ENCODE measurements around the gene KCNQ1.

KCNQ1 gene

DNA sequence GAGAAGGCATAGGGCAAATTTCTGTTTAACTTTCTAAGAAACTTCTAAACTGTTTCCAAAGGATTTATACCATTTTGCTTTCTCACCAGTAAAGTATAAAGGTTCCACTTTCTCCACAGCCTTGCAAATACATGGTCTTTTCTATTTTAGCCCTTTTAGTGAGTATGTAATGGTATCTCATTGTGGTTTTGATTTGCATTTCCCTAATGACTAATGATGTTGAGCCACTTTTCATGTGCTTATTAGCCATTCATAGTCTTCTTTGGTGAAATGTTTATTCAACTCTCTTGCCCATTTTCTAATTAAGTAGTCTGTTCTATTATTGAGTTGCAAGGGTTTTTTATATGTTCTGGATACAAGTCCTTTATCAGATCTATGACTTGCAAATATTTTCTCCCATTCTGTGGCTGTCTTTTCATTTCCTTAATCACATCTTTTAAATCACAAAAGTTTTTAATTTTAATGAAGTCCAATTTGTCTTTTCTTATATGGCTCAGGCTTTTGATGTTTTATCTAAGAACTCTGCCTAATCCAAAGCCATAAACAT lies 338.8 kb downstream of the KCNQ1 start:
- Histone ChIP-seq H3K36me3 (no peaks in the 10 kb centered on the region), H3K4me3 (ENCODE audit: low read depth, low read length) (no peak overlapping the region), H3K27me3 (ENCODE audit: insufficient read depth, low read depth, severe bottlenecking) (no peaks in the 10 kb centered on the region), H3K27ac (no peak overlapping the region), H3K9me3 (ENCODE audit: severe bottlenecking) (no peaks in the 10 kb centered on the region)
- no peak for DNase-seq
- TF ChIP-seq, protein P1, sequence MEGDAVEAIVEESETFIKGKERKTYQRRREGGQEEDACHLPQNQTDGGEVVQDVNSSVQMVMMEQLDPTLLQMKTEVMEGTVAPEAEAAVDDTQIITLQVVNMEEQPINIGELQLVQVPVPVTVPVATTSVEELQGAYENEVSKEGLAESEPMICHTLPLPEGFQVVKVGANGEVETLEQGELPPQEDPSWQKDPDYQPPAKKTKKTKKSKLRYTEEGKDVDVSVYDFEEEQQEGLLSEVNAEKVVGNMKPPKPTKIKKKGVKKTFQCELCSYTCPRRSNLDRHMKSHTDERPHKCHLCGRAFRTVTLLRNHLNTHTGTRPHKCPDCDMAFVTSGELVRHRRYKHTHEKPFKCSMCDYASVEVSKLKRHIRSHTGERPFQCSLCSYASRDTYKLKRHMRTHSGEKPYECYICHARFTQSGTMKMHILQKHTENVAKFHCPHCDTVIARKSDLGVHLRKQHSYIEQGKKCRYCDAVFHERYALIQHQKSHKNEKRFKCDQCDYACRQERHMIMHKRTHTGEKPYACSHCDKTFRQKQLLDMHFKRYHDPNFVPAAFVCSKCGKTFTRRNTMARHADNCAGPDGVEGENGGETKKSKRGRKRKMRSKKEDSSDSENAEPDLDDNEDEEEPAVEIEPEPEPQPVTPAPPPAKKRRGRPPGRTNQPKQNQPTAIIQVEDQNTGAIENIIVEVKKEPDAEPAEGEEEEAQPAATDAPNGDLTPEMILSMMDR (IDR thresholded peaks at IDR 0.05; ENCODE audit: low read depth, low read length), result no peak

DNA sequence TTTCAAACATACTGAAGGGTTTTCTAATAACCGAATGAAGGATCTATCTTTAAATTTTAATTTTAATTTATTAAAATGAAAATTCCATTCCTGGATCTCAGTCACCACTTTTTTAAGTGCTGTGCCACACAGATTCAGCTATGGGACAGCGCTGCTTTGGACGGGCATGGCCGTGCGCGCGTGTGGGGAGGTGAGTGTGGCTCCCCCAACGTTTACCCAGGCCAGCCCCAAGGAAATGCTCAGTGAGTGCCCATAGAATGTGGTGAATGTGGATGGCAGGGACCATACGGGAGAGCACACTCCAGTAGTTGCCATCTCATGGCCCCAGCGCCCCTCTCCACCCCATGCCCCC lies 343.0 kb downstream of the KCNQ1 start:
- no peaks in the 10 kb centered on the region for H3K9me3 ChIP-seq (ENCODE audit: severe bottlenecking)
- no peaks in the 10 kb centered on the region for H3K27me3 ChIP-seq (ENCODE audit: insufficient read depth, low read depth, severe bottlenecking)
- H3K27ac ChIP-seq, result no peak overlapping the region
- TF ChIP-seq, protein P1 (IDR thresholded peaks at IDR 0.05; ENCODE audit: low read depth, low read length), result no peak
- no peak for DNase-seq
- no peaks in the 10 kb centered on the region for H3K36me3 ChIP-seq
- H3K4me3 ChIP-seq (ENCODE audit: low read depth, low read length), result no peak overlapping the region

DNA sequence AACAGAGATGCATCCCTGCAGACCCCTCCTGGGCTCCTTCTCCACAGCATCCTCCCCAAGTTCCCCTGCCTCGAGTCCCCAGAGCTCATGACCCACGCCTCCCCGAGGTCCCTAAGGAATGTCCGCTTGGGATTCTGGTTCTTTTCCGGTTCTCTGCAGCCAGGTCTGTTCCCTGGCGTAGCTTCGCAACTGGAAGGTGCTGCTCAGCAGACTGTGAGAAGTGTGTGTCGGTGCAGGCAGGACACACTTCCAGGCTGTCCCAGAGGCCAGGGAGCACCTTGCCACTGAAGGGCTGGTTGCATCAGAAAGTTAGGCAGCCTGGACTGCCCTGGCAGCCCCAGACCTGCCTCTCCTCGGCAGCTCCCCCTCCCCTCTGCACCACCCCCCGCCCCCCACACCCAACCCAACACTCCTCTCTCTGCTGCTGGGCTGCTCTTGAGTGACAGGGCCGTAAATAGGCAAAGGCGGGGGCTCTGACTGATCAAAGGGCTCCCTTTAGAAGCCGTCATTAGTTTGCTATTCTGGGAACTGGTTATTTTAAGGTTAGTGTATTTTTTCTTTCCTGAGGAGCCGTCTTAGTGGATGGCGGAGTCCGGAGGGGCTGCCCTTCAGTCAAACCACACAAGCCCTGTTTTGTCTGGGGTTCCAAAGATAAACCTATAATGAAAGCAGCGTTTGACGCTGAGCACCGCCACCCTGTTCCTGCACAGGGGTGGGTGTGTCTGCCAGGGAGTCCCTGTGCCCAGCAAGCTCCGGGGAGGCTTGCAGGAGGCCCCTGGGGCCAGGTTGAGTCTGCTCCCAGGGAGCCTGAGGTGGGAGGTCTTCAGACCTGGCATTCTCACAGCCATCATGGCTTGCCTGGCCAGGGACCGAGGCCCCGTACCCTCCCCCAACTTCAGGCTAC lies 343.6 kb downstream of the KCNQ1 start:
- DNase-seq, result no peak
- Histone ChIP-seq H3K4me3 (ENCODE audit: low read depth, low read length) (no peak overlapping the region), H3K27ac (no peak overlapping the region), H3K9me3 (ENCODE audit: severe bottlenecking) (no peaks in the 10 kb centered on the region), H3K27me3 (ENCODE audit: insufficient read depth, low read depth, severe bottlenecking) (no peaks in the 10 kb centered on the region), H3K36me3 (no peaks in the 10 kb centered on the region)
- TF ChIP-seq, protein P1 (IDR thresholded peaks at IDR 0.05; ENCODE audit: low read depth, low read length), result no peak

DNA sequence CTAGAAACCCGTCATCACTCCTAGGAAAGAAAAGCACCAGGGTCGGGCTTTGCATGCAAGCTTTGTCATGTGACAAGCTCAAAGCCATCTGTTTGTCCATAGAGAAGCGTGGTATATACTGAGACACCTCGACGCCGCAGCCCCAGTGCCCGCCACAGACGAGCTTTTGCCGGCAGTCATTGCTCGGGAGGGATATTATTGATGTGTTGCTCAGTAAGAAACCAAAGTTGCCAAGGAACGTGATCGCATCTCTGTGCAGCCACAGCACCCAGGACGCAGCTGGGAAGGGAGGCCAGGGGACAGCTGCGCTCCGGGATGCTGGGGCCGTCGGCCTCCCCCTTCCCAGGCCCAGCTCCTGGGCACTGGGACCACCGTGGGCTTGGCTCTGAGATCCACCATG lies 344.5 kb downstream of the KCNQ1 start:
- peak; percentile 7 for DNase-seq
- TF ChIP-seq, protein P1 (IDR thresholded peaks at IDR 0.05; ENCODE audit: low read depth, low read length), result no peak
- H3K4me3 ChIP-seq (ENCODE audit: low read depth, low read length), result no peak overlapping the region
- no peaks in the 10 kb centered on the region for H3K36me3 ChIP-seq
- H3K27me3 ChIP-seq (ENCODE audit: insufficient read depth, low read depth, severe bottlenecking), result no peaks in the 10 kb centered on the region
- no peaks in the 10 kb centered on the region for H3K9me3 ChIP-seq (ENCODE audit: severe bottlenecking)
- H3K27ac ChIP-seq, result no peak overlapping the region

DNA sequence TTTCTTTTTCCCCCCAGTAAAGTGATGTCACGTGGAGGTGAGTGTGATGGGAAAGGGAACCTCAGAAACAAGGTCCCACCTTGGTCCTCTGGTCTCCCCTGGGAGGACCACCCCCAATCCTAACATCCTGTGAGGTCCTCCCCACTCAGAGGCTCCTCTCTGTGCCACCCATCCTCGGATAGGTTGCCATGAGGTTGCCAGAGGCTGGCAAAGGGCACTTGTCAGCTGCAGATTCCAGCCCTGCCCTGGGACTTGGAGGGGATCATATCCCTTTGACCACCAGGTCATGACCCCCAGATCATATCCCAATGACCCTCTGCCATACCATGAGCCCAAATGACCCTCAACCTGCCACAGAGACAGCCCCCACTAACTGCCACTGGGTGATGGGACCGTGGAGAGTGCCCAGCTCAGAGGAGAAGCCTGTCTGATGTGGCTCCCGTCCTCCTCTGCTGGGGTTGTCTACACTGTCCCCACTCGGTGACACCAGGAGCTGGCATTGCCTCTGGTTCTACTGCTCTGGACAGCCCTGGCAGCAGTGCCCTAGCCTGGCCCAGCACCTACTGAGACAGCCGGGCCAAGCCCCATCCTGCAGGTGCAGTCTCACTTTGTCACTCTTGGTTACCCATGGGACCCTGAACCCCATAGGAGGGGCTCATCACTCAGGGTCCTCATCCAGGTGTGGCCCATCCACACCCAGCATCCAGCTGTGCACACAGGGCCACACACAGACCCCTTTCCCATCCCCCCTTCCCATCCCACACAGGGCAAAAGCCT lies 345.2 kb downstream of the KCNQ1 start:
- no peaks in the 10 kb centered on the region for H3K27me3 ChIP-seq (ENCODE audit: insufficient read depth, low read depth, severe bottlenecking)
- DNase-seq, result no peak

More for the DNA sequence above, 345.2 kb downstream of the KCNQ1 start:
- no peak overlapping the region for H3K4me3 ChIP-seq (ENCODE audit: low read depth, low read length)
- no peaks in the 10 kb centered on the region for H3K36me3 ChIP-seq
- no peaks in the 10 kb centered on the region for H3K9me3 ChIP-seq (ENCODE audit: severe bottlenecking)
- H3K27ac ChIP-seq, result no peak overlapping the region
- TF ChIP-seq, protein P1 (IDR thresholded peaks at IDR 0.05; ENCODE audit: low read depth, low read length), result no peak
